GM12892 (cell line): ENCODE data around the gene COMMD10. TPM values are rescaled to one million over a fixed set of nuclear protein-coding genes. Genes with fewer than 3 reads are reported as not detected.
A peak's percentile ranks its signal among the peaks of the same experiment; 100 is the strongest.

Experiments used
- DNase-seq: peaks from one replicate; pipeline ENCODE4 v3.0.0; 2011; ENCODE audit not compliant: insufficient read length
- FAIRE-seq: peaks from 2 replicates; lab custom pipeline; 2011; peaks lifted over from hg19 to GRCh38; lab: Jason Lieb, UNC
- POLR2A ChIP-seq: IDR thresholded peaks from 2 replicates; pipeline ENCODE4 v1.6.1; 2011; ENCODE audit warnings: low read depth, low read length, control low read depth
- POLR2AphosphoS5 ChIP-seq: IDR thresholded peaks from 2 replicates; pipeline ENCODE4 v1.6.1; 2011; ENCODE audit warnings: low read depth, low read length, control low read depth
- TAF1 ChIP-seq: IDR thresholded peaks from 2 replicates; pipeline ENCODE4 v1.6.1; 2011; ENCODE audit warnings: low read depth, mild to moderate bottlenecking, control low read depth, low read length, borderline replicate concordance
- polyA plus RNA-seq: library from polyadenylated mRNA; unstranded; fragments of >200 nt; gene quantifications from one replicate; pipeline ENCODE4 v1.2.1, GENCODE V29; 2012; ENCODE audit warnings: missing spikeins, inconsistent platforms; ENCODE audit not compliant: missing spikeins

The COMMD10 gene
- 28.1 TPM for polyA plus RNA-seq

DNA sequence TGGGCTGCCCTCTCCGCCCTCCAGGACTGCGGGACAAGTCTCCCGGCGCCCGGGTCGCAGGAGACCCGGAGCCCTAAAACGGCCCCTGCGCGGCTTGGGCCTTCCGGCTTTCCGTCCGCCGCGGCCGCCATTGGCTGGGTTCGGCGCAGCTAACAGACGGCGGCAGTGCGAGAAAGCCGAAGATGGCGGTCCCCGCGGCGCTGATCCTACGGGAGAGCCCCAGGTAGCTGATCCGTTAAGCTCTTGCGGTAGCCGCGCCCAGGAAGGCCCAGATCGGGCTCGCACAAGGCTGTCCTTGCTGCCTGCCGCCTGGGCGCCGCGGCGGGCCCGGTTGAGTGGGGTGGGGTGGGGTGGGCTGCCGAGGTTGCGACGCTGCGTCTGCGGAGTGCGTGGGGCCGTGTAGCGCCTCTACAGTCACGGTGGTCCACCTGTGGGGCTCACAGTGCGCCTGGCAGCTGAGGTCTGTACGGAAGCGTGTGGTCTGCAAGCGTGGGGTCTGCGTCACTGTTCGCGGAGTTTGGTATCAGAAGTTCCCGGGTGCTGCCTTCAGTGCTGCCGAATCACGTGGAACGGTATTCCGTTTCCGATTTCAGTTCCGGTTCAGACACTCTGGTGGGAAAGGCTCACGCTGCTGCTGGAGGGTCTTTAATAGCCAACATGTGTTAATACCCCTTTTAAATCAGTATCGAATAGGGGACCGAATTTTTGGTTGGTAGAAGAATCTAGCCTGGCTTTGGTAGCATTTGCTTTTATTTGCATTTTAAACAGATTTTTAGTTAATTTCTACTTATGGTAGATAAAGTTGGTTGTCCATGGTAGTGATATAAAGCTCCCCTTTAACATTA is at the start of gene COMMD10:
Gene COMMD10 (plus strand): TSS at position 155 of the 845 bp plus-strand sequence.
- FAIRE-seq: peak; percentile 89
- DNase-seq: peak; percentile 55
- TF ChIP-seq TAF1 (peak; percentile 39), POLR2A (peak; percentile 96; the same call in 1 of the 2 replicates), POLR2AphosphoS5 (peak; percentile 94)

- FAIRE-seq (no peak), DNase-seq (no peak)
- TF ChIP-seq POLR2A (no peak), POLR2AphosphoS5 (no peak), TAF1 (no peak)
Observed at GRCh38 chr5:116035123-116035522, 49.7 kb upstream of the COMMD10 start.

GRCh38 chr5:116037236-116037822 is 47.5 kb upstream of the COMMD10 start:
- no peak for TF ChIP-seq POLR2AphosphoS5
- TF ChIP-seq POLR2A: no peak
- TF ChIP-seq TAF1: no peak
- FAIRE-seq: peak; percentile 58
- no peak for DNase-seq

GRCh38 chr5:116038817-116039216 is 46.0 kb upstream of the COMMD10 start:
- TF ChIP-seq TAF1: no peak
- TF ChIP-seq POLR2AphosphoS5: no peak
- no peak for TF ChIP-seq POLR2A
- DNase-seq: no peak
- peak; percentile 89 for FAIRE-seq

DNA sequence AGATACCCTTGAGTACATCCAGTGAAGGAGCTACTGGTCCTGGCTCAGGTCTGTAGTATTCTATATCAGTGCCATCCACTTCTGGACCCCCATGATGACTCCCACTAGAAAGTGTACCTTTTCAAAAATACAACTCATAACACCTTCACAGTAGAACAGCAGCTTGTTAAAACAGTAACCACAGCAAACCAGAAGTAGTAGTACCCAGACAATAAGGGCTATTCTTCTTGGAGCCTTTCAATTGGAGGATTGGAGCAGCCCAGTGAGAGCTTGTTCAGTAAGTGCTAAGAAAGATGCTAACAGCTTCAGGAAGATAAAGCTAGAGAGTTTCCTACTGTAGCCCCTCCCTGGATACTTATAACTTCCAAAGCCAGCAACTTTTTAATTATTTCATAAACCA is 42.5 kb upstream of the COMMD10 start:
- no peak for FAIRE-seq
- TF ChIP-seq POLR2AphosphoS5 (no peak), POLR2A (no peak), TAF1 (no peak)
- DNase-seq: no peak

- DNase-seq (no peak), FAIRE-seq (no peak)
- no peak for TF ChIP-seq POLR2A
- TF ChIP-seq TAF1: no peak
- no peak for TF ChIP-seq POLR2AphosphoS5
Observed at GRCh38 chr5:116044073-116044472, 40.8 kb upstream of the COMMD10 start.

GRCh38 chr5:116045821-116046220 is 39.0 kb upstream of the COMMD10 start:
- no peak for TF ChIP-seq TAF1
- no peak for TF ChIP-seq POLR2A
- TF ChIP-seq POLR2AphosphoS5: no peak
- no peak for FAIRE-seq

GRCh38 chr5:116046261-116046660 is 38.6 kb upstream of the COMMD10 start:
- FAIRE-seq (no peak), DNase-seq (no peak)
- TF ChIP-seq POLR2AphosphoS5 (no peak), TAF1 (no peak), POLR2A (no peak)

More at GRCh38 chr5:116045821-116046220, 39.0 kb upstream of the COMMD10 start:
- DNase-seq: no peak

DNA sequence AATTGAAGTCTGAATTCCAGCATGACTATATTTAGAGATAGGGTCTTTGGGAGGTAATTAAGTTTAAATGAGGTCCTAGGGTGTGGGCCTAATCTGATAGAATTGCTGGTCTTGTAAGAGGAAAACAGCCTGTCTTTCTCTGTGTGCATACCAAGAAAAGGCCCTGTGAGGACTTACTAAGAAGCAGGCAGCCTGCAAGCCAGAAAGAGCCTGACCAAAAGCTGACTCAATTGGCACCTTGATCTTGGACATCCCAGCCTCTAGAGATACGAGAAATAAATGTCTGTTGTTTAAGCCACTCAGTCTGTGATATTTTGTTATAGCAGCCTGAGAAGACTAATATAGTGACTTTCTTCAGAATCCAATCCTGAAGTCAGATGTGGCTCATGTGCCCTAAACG is 38.0 kb upstream of the COMMD10 start:
- no peak for TF ChIP-seq POLR2A
- no peak for TF ChIP-seq POLR2AphosphoS5
- TF ChIP-seq TAF1: no peak
- FAIRE-seq (no peak), DNase-seq (no peak)

GRCh38 chr5:116058346-116058936 is 26.4 kb upstream of the COMMD10 start:
- DNase-seq (no peak), FAIRE-seq (no peak)
- no peak for TF ChIP-seq TAF1
- no peak for TF ChIP-seq POLR2AphosphoS5
- TF ChIP-seq POLR2A: no peak

- FAIRE-seq: no peak
- TF ChIP-seq POLR2AphosphoS5: no peak
- no peak for DNase-seq
Observed at GRCh38 chr5:116062352-116062751, 22.5 kb upstream of the COMMD10 start.

DNA sequence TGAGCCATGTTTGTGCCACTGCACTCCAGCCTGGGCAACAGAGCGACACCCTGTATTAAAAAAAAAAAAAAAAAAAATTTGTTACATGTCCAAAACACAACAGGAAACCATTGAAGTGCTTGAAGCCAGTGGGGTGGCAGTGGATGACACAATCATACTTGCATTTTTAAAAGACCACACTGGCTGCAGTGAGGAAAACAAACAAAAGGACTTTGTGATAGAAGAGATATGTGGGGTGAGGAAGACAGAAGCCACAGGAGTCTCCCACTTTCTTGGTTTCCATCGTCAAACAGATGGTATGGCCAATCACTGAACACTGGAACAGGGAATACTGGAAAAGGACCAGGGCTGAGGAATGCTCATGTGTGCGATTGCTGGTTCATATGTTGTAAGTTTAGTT is 20.9 kb upstream of the COMMD10 start:
- no peak for TF ChIP-seq POLR2A
- no peak for TF ChIP-seq POLR2AphosphoS5
- no peak for TF ChIP-seq TAF1
- DNase-seq (no peak), FAIRE-seq (no peak)
